OCI-LY7 (cell line): Measurements from ENCODE around the gene UGT2B15. TPM values are rescaled to one million over a fixed set of nuclear protein-coding genes. Genes with fewer than 3 reads are reported as not detected.
"Not testable (repeated sequence)": the region's sequence is repeated elsewhere in the genome, so short reads cannot be mapped to it uniquely, and the experiment has no call there.

ENCODE experiments used
- BruUV-seq: library from RNA; stranded (reverse); fragments of 400-500 nt; replicated peaks from 2 replicates; lab custom pipeline; 2021; lab: Mats Ljungman, UMichigan
- CTCF ChIA-PET: fragments of 300-600 bp; sonication (Branson Sonifier 250); formaldehyde crosslinking; loops from one replicate; lab custom pipeline; 2022; ENCODE audit warnings: antibody characterized with exemption; ENCODE audit not compliant: unreplicated experiment; lab: Charles Lee
- POLR2A ChIA-PET: fragments of 300-600 bp; sonication (Branson Sonifier 250); formaldehyde crosslinking; loops from one replicate; lab custom pipeline; 2022; ENCODE audit warnings: antibody characterized with exemption; lab: Charles Lee
- DNase-seq: peaks from one replicate; pipeline ENCODE4 v3.0.0-alpha.2; 2015; ENCODE audit warnings: low spot score
- H2AFZ ChIP-seq: fragments of 200-600 bp; sonication (generic), shearing (Covaris generic); 2 replicates; pipeline ENCODE4 v1.6.1; 2014; ENCODE audit warnings: mild to moderate bottlenecking, antibody characterized with exemption, low read length, moderate library complexity
- H3K27ac ChIP-seq: fragments of 200-600 bp; sonication (generic); 2 replicates; pipeline ENCODE4 v1.5.1; 2014; ENCODE audit warnings: mixed run types, low read depth, mild to moderate bottlenecking, moderate library complexity, low read length, inconsistent platforms; ENCODE audit not compliant: poor library complexity, severe bottlenecking
- H3K36me3 ChIP-seq: fragments of 200-600 bp; sonication (generic); 2 replicates; pipeline ENCODE4 v1.6.1; 2014; ENCODE audit warnings: mild to moderate bottlenecking, antibody characterized with exemption, low read length, moderate library complexity, mixed read lengths; ENCODE audit not compliant: insufficient read depth
- H3K4me1 ChIP-seq: fragments of 200-600 bp; sonication (generic); 2 replicates; pipeline ENCODE4 v1.5.1; 2014; ENCODE audit warnings: mild to moderate bottlenecking, low read length; ENCODE audit not compliant: insufficient read depth, poor library complexity, severe bottlenecking
- H3K4me2 ChIP-seq: fragments of 200-600 bp; sonication (generic); 2 replicates; pipeline ENCODE4 v1.6.1; 2014; ENCODE audit warnings: mild to moderate bottlenecking, low read length
- H3K4me3 ChIP-seq: fragments of 200-600 bp; sonication (generic); 2 replicates; pipeline ENCODE4 v1.5.1; 2014; ENCODE audit warnings: mild to moderate bottlenecking, low read depth, low read length; ENCODE audit not compliant: poor library complexity, severe bottlenecking
- H3K79me2 ChIP-seq: fragments of 200-600 bp; sonication (generic); 2 replicates; pipeline ENCODE4 v1.6.1; 2016; ENCODE audit warnings: low read depth, mild to moderate bottlenecking, low read length, moderate library complexity, mixed read lengths; ENCODE audit not compliant: insufficient read depth
- H3K9me2 ChIP-seq: fragments of 200-600 bp; sonication (generic); 2 replicates; pipeline ENCODE4 v1.6.1; 2016; ENCODE audit warnings: mild to moderate bottlenecking, low read length, mixed read lengths; ENCODE audit not compliant: insufficient read depth
- H3K9me3 ChIP-seq: fragments of 200-600 bp; sonication (generic); 2 replicates; pipeline ENCODE4 v1.6.1; 2014; ENCODE audit warnings: mild to moderate bottlenecking, mixed run types, low read length, mixed read lengths
- H4K20me1 ChIP-seq: fragments of 200-600 bp; sonication (generic); 2 replicates; pipeline ENCODE4 v1.6.1; 2014; ENCODE audit warnings: mild to moderate bottlenecking, antibody characterized with exemption, low read length, moderate library complexity, mixed read lengths; ENCODE audit not compliant: insufficient read depth
- CTCF ChIP-seq: fragments of 200-600 bp; sonication (generic); conservative IDR thresholded peaks from 2 replicates; pipeline ENCODE4 v1.5.1; 2014; ENCODE audit warnings: mild to moderate bottlenecking, antibody characterized with exemption, low read length, moderate library complexity, mixed read lengths
- EZH2phosphoT487 ChIP-seq: fragments of 200-600 bp; sonication (generic); IDR thresholded peaks from 2 replicates; pipeline ENCODE4 v1.6.1; 2018; ENCODE audit warnings: low read depth, borderline replicate concordance, mild to moderate bottlenecking, mixed run types, antibody characterized with exemption, low read length, moderate library complexity, mixed read lengths
- intact Hi-C: fragments of 100-400 bp; cut with micrococcal nuclease; formaldehyde crosslinking; loops from one replicate; pipeline ENCODE4 v1.10.0; 2022; ENCODE audit not compliant: unreplicated experiment
- total RNA-seq, 2 experiments: library from RNA; depleted of rRNA in 1 of 2; stranded (reverse); fragments of >200 nt in 1 of 2; shearing (Covaris generic) in 1 of 2; gene quantifications; 2 replicates each; pipeline ENCODE4 v1.2.3, GENCODE V29; 2014 to 2022

The UGT2B15 gene
- total RNA-seq, 2 experiments from 2014 or later = not detected

- H3K36me3 ChIP-seq = no peaks in the 10 kb centered on the region
- H4K20me1 ChIP-seq = no peaks in the 10 kb centered on the region
- intact Hi-C loops = no loop called here
- no peak for DNase-seq
- H3K79me2 ChIP-seq = no peaks in the 10 kb centered on the region
- TF ChIP-seq CTCF (no peak), EZH2phosphoT487 (no peak)
- CTCF ChIA-PET = no interaction called here
- BruUV-seq = no TSS peak
- no peak overlapping the region for H2AFZ ChIP-seq
- H3K4me1 ChIP-seq = no peaks in the 10 kb centered on the region
- POLR2A ChIA-PET = no interaction called here
- no peak overlapping the region for H3K4me3 ChIP-seq
- no peaks in the 10 kb centered on the region for H3K9me2 ChIP-seq
- H3K27ac ChIP-seq = no peak overlapping the region
- H3K4me2 ChIP-seq = no peak overlapping the region
- no peaks in the 10 kb centered on the region for H3K9me3 ChIP-seq
Observed at GRCh38 chr4:68630371-68630770, 40.1 kb downstream of the UGT2B15 start.

- intact Hi-C loops, BruUV-seq, H3K9me2 ChIP-seq, H3K9me3 ChIP-seq, DNase-seq, H3K4me2 ChIP-seq, POLR2A ChIA-PET, H3K4me1 ChIP-seq, H3K36me3 ChIP-seq, H3K27ac ChIP-seq, H3K79me2 ChIP-seq, H2AFZ ChIP-seq, CTCF ChIA-PET, H4K20me1 ChIP-seq, H3K4me3 ChIP-seq: not testable (repeated sequence)
Observed at GRCh38 chr4:68622731-68623130, 47.7 kb downstream of the UGT2B15 start.

GRCh38 chr4:68617003-68617698 lies 53.3 kb downstream of the UGT2B15 start:
- no peaks in the 10 kb centered on the region for H3K36me3 ChIP-seq
- H3K4me1 ChIP-seq = no peaks in the 10 kb centered on the region
- no peak overlapping the region for H3K27ac ChIP-seq
- H4K20me1 ChIP-seq = no peaks in the 10 kb centered on the region
- TF ChIP-seq CTCF = no peak
- TF ChIP-seq EZH2phosphoT487 = no peak
- H3K9me2 ChIP-seq = no peaks in the 10 kb centered on the region
- intact Hi-C loops = no loop called here
- no peak overlapping the region for H2AFZ ChIP-seq
- no peaks in the 10 kb centered on the region for H3K9me3 ChIP-seq
- no peak for DNase-seq
- BruUV-seq = no TSS peak
- ChIA-PET CTCF (no interaction called here), POLR2A (no interaction called here)
- no peak overlapping the region for H3K4me2 ChIP-seq
- no peak overlapping the region for H3K4me3 ChIP-seq
- no peaks in the 10 kb centered on the region for H3K79me2 ChIP-seq
